K562 (cell line): Measurements from ENCODE around the gene ANKRD11. TPM values are rescaled to one million over a fixed set of nuclear protein-coding genes. Genes with fewer than 3 reads are reported as not detected.

Experiments
- ATAC-seq: fragments of 200-7000 bp; cut with Tn5 transposase; 3 replicates; pipeline ENCODE4 v1.9.1; 2020; ENCODE audit warnings: moderate library complexity
- BruUV-seq: library from RNA; stranded (reverse); fragments of 400-500 nt; replicated peaks from 2 replicates; lab custom pipeline; 2021; lab: Mats Ljungman, UMichigan
- CTCF ChIA-PET: fragments of 300-600 bp; formaldehyde crosslinking; extraction: SDS; loops from one replicate; lab custom pipeline; 2021; ENCODE audit warnings: low intra/inter-chr PET ratio; lab: Yijun Ruan, JAX
- POLR2A ChIA-PET: fragments of 300-600, 350-650 bp; sonication (Branson Sonifier 250); formaldehyde crosslinking; extraction: SDS; loops from one replicate; lab custom pipeline; 2021; ENCODE audit warnings: antibody characterized with exemption, inconsistent platforms; lab: Yijun Ruan, JAX
- DNase-seq, 4 experiments: peaks; one replicate each; pipeline versions ENCODE4 v3.0.0 to v3.0.0-alpha.2; 2011 to 2018; ENCODE audit warnings: low spot score in 3 of 4, mixed read lengths in 3 of 4; ENCODE audit errors: extremely low read depth in 1 of 4
- FAIRE-seq: peaks from 2 replicates; lab custom pipeline; 2011; peaks lifted over from hg19 to GRCh38; lab: Jason Lieb, UNC
- H2AFZ ChIP-seq: 2 replicates; pipeline ENCODE4 v1.6.0; 2011; ENCODE audit warnings: low read depth, low read length, control low read depth, inconsistent platforms
- H3K27ac ChIP-seq: fragments of 200-600 bp; 3 replicates; pipeline ENCODE4 v1.8.0; 2011; ENCODE audit warnings: low read depth, mild to moderate bottlenecking, control low read depth, inconsistent platforms, low read length, moderate library complexity, mixed read lengths; ENCODE audit errors: extremely low read depth
- H3K27me3 ChIP-seq, 2 experiments: fragments of 300-600 bp in 1 of 2; 2 replicates in 1 of 2; 3 replicates in 1 of 2; pipeline versions ENCODE4 v1.6.0 to v1.8.0; 2011; ENCODE audit warnings: inconsistent platforms in 2 of 2, low read length in 2 of 2, mild to moderate bottlenecking in 1 of 2, mixed read lengths in 1 of 2, moderate library complexity in 1 of 2; ENCODE audit not compliant: control insufficient read depth in 2 of 2, insufficient read depth in 2 of 2
- H3K36me3 ChIP-seq: fragments of 300-600 bp; 3 replicates; pipeline ENCODE4 v1.8.0; 2011; ENCODE audit warnings: mild to moderate bottlenecking, low read length, inconsistent platforms; ENCODE audit not compliant: control insufficient read depth, insufficient read depth
- H3K4me1 ChIP-seq, 2 experiments: fragments of 200-600 bp in 1 of 2; replicated peaks in 1 of 2; 2 replicates in 1 of 2; 3 replicates in 1 of 2; pipeline versions ENCODE4 v1.5.1 to v1.8.0; 2011; ENCODE audit warnings: inconsistent platforms in 2 of 2, low read length in 2 of 2, mild to moderate bottlenecking in 1 of 2, mixed read lengths in 1 of 2, moderate library complexity in 1 of 2; ENCODE audit not compliant: control insufficient read depth in 2 of 2, insufficient read depth in 2 of 2
- H3K4me2 ChIP-seq: 2 replicates; pipeline ENCODE4 v1.6.1; 2011; ENCODE audit warnings: low read length, control low read depth, inconsistent platforms, mixed read lengths; ENCODE audit not compliant: insufficient read depth
- H3K4me3 ChIP-seq: fragments of 200-600 bp; sonication (generic), shearing (Covaris generic); 2 replicates; pipeline ENCODE4 v1.5.1; 2016; ENCODE audit warnings: control low read depth, inconsistent platforms
- H3K79me2 ChIP-seq: fragments of 200-600 bp; 3 replicates; pipeline ENCODE4 v1.8.0; 2011; ENCODE audit warnings: low read length, inconsistent platforms; ENCODE audit not compliant: control insufficient read depth, insufficient read depth
- H3K9ac ChIP-seq, 2 experiments: 2 replicates each; pipeline versions ENCODE4 v1.6.0 to v1.6.1; 2011; ENCODE audit warnings: low read depth in 2 of 2, low read length in 2 of 2, control low read depth in 1 of 2, inconsistent platforms in 1 of 2, mild to moderate bottlenecking in 1 of 2, mixed read lengths in 1 of 2; ENCODE audit not compliant: insufficient read depth in 1 of 2
- H3K9me1 ChIP-seq: one replicate; pipeline ENCODE4 v1.6.0; 2011; ENCODE audit warnings: inconsistent platforms, mild to moderate bottlenecking, low read length, moderate library complexity; ENCODE audit not compliant: control insufficient read depth, insufficient read depth
- H3K9me3 ChIP-seq: replicated peaks from 2 replicates; pipeline ENCODE4 v1.5.1; 2011; ENCODE audit warnings: low read depth, low read length, inconsistent platforms; ENCODE audit not compliant: control insufficient read depth, insufficient read depth
- H4K20me1 ChIP-seq: replicated peaks from 2 replicates; pipeline ENCODE4 v1.6.1; 2011; ENCODE audit warnings: low read length, inconsistent platforms, mixed read lengths; ENCODE audit not compliant: control insufficient read depth, insufficient read depth
- MAFF ChIP-seq: IDR thresholded peaks from 2 replicates; pipeline ENCODE4 v1.6.1; 2012; ENCODE audit warnings: low read length, improper control_type of control experiment
- MNT ChIP-seq, 2 experiments: fragments of 450-650 bp; conservative IDR thresholded peaks; 2 replicates each; pipeline ENCODE4 v1.6.1; 2017; ENCODE audit warnings: mild to moderate bottlenecking in 2 of 2, moderate library complexity in 2 of 2
- MYC ChIP-seq, 2 experiments: fragments of 250-450 bp in 1 of 2; sonication (Bioruptor Pico) in 1 of 2; IDR thresholded peaks; 2 replicates each; pipeline versions ENCODE4 v1.5.1 to v1.6.1; 2012 to 2021; ENCODE audit warnings: low read depth in 2 of 2, borderline replicate concordance in 1 of 2, improper control_type of control experiment in 1 of 2, low read length in 1 of 2, mild to moderate bottlenecking in 1 of 2, moderate library complexity in 1 of 2
- ZNF134 ChIP-seq: fragments of 250-450 bp; sonication (Bioruptor Pico); conservative IDR thresholded peaks from 2 replicates; pipeline ENCODE4 v1.4.0; 2020
- ZNF212 ChIP-seq: fragments of 450-650 bp; formaldehyde crosslinking; IDR thresholded peaks from 2 replicates; pipeline ENCODE4 v1.4.0; 2020; ENCODE audit warnings: mild to moderate bottlenecking
- ZNF75A ChIP-seq: fragments of 450-650 bp; formaldehyde crosslinking; IDR thresholded peaks from 2 replicates; pipeline ENCODE4 v1.4.0; 2020; ENCODE audit warnings: mild to moderate bottlenecking
- WGBS: fragments of 100-300 bp; shearing (Covaris generic); methylation state at CpG from one replicate; pipeline ENCODE4 v1.1.6; 2016; ENCODE audit warnings: low coverage, mixed read lengths; ENCODE audit not compliant: insufficient coverage; ENCODE audit errors: missing lambda C conversion rate; 5-methylcytosine and 5-hydroxymethylcytosine counted together
- in situ Hi-C: fragments of 300-500 bp; cut with MboI; formaldehyde crosslinking; loops from 4 replicates; pipeline ENCODE4 v1.15.0; 2018; ENCODE audit warnings: inconsistent platforms, mixed read lengths
- intact Hi-C: fragments of 100-400 bp; cut with micrococcal nuclease; formaldehyde crosslinking; loops from 2 replicates; pipeline ENCODE4 v1.14.2; 2022
- polyA plus RNA-seq, 8 experiments: library from polyadenylated mRNA; depleted of rRNA in 4 of 8; stranded (reverse) in 5 of 8; unstranded in 3 of 8; fragments of >200 nt; fragmentation: Nextera tagmentation in 2 of 8; fragmentation: Illumina TruSeq in 1 of 8; extraction: Ambion mirVana in 2 of 8; extraction: Trizol in 1 of 8; gene quantifications; 2 replicates each; pipeline versions ENCODE4 v1.2.1 to v1.2.3, GENCODE V29; 2011 to 2014; ENCODE audit warnings: inconsistent platforms in 1 of 8, missing spikeins in 1 of 8
- total RNA-seq, 7 experiments: library from RNA; depleted of rRNA in 6 of 7; stranded (reverse); fragments of >200 nt in 6 of 7; fragmentation: Illumina TruSeq in 2 of 7; extraction: Trizol in 2 of 7; gene quantifications; 2 replicates each; pipeline versions ENCODE4 v1.2.1 to v1.2.3, GENCODE V29; 2011 to 2021; ENCODE audit warnings: low replicate concordance in 1 of 7
- TF ChIP-seq, protein P1 (sequence below): sonication (generic); formaldehyde crosslinking; IDR thresholded peaks from 2 replicates; pipeline ENCODE4 v1.8.1; 2023; ENCODE audit warnings: mild to moderate bottlenecking, missing genetic modification reagents
- TF ChIP-seq, protein P2 (sequence below): fragments of 450-650 bp; formaldehyde crosslinking; IDR thresholded peaks from 2 replicates; pipeline ENCODE4 v1.4.0; 2020; ENCODE audit warnings: mild to moderate bottlenecking, mixed read lengths

Gene ANKRD11
- total and polyA plus RNA-seq, 9 of the 15 experiments (the other 6 are each of a cell fraction or from before 2014, with no cell fraction given) = 4.7 to 126 (median 31.7) TPM

DNA sequence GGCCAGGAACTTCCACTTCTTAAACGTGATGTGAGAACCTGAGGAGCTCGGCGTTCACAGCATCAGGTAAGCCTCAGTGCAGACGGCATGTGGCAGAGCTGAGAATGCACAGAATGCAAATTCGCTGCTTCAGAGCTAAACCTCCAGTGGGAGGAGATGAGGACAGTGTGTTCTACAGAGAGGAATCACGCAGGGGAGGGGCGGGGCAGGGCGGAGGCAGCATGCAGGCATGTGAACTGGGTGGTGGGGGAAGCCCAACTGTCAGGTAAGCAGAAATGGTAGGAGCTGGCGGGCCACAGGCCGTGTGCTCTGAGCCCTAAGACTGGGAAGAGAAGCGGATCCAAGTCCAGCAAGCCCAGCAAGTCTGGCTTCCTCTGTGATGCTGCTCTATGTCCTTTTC lies 178.2 kb downstream of the ANKRD11 start:
- peaks cover 11% of the 10 kb centered on the region for H3K9me1 ChIP-seq
- peaks cover 92% of the 10 kb centered on the region; the same call in 2 of the 3 replicates for H3K36me3 ChIP-seq
- H3K79me2 ChIP-seq = peaks cover 100% of the 10 kb centered on the region
- H3K9ac ChIP-seq = no peak overlapping the region; a peak in 1 of 4 replicates
- H3K4me2 ChIP-seq = no peak overlapping the region
- peaks cover 30% of the 10 kb centered on the region for H4K20me1 ChIP-seq
- 93% methylated on average over 10 of the region's 11 CpGs for WGBS
- CTCF ChIA-PET = no interaction called here
- no peaks in the 10 kb centered on the region for H3K27me3 ChIP-seq
- H3K4me3 ChIP-seq = no peak overlapping the region
- H3K4me1 ChIP-seq = peaks cover 15 to 45% of the 10 kb centered on the region in 2 experiments
- intact Hi-C loops = no loop called here
- TF ChIP-seq, protein P1, sequence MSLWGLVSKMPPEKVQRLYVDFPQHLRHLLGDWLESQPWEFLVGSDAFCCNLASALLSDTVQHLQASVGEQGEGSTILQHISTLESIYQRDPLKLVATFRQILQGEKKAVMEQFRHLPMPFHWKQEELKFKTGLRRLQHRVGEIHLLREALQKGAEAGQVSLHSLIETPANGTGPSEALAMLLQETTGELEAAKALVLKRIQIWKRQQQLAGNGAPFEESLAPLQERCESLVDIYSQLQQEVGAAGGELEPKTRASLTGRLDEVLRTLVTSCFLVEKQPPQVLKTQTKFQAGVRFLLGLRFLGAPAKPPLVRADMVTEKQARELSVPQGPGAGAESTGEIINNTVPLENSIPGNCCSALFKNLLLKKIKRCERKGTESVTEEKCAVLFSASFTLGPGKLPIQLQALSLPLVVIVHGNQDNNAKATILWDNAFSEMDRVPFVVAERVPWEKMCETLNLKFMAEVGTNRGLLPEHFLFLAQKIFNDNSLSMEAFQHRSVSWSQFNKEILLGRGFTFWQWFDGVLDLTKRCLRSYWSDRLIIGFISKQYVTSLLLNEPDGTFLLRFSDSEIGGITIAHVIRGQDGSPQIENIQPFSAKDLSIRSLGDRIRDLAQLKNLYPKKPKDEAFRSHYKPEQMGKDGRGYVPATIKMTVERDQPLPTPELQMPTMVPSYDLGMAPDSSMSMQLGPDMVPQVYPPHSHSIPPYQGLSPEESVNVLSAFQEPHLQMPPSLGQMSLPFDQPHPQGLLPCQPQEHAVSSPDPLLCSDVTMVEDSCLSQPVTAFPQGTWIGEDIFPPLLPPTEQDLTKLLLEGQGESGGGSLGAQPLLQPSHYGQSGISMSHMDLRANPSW (CRISPR knock-in tag) = no peak
- TF ChIP-seq, protein P2, sequence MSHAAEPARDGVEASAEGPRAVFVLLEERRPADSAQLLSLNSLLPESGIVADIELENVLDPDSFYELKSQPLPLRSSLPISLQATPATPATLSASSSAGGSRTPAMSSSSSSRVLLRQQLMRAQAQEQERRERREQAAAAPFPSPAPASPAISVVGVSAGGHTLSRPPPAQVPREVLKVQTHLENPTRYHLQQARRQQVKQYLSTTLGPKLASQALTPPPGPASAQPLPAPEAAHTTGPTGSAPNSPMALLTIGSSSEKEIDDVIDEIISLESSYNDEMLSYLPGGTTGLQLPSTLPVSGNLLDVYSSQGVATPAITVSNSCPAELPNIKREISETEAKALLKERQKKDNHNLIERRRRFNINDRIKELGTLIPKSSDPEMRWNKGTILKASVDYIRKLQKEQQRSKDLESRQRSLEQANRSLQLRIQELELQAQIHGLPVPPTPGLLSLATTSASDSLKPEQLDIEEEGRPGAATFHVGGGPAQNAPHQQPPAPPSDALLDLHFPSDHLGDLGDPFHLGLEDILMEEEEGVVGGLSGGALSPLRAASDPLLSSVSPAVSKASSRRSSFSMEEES (CRISPR knock-in tag) = no peak
- no peak for TF ChIP-seq ZNF212 (CRISPR knock-in tag)
- no peak for TF ChIP-seq MNT (conservative IDR thresholded peaks at IDR 0.05)
- TF ChIP-seq MAFF = no peak
- TF ChIP-seq MYC (IDR thresholded peaks at IDR 0.05; ENCODE audit: low read depth, low read length) = no peak
- no peak for TF ChIP-seq MYC (CRISPR knock-in tag; IDR thresholded peaks at IDR 0.05; ENCODE audit: borderline replicate concordance, low read depth)
- TF ChIP-seq ZNF134 (CRISPR knock-in tag) = no peak
- TF ChIP-seq ZNF75A (CRISPR knock-in tag) = no peak
- BruUV-seq = no TSS peak
- FAIRE-seq = no peak
- in situ Hi-C loops = no loop called here
- H3K27ac ChIP-seq = no peak overlapping the region
- H3K9me3 ChIP-seq = no peaks in the 10 kb centered on the region
- no peak for ATAC-seq
- no peak overlapping the region for H2AFZ ChIP-seq
- POLR2A ChIA-PET = interaction anchor here (0.6 to 1.3 kb wide), 4 partner anchors 9 to 130 kb away, joined by 3 to 6 read pairs (median 4); no protein-coding TSS in a partner anchor
- DNase-seq = no peak
